GM23248 (cell line): ENCODE results near the gene MUC3A.

Experiments
- EZH2 ChIP-seq: fragments of 200-600 bp; sonication (generic); IDR thresholded peaks from 2 replicates; pipeline ENCODE4 v1.6.1; 2018; ENCODE audit warnings: antibody characterized with exemption, mild to moderate bottlenecking; ENCODE audit not compliant: insufficient read depth, poor library complexity, severe bottlenecking
- EZH2phosphoT487 ChIP-seq: fragments of 200-600 bp; sonication (generic); IDR thresholded peaks from 2 replicates; pipeline ENCODE4 v1.6.1; 2018; ENCODE audit warnings: antibody characterized with exemption, moderate library complexity, mild to moderate bottlenecking, low read depth; ENCODE audit not compliant: insufficient read depth

DNA sequence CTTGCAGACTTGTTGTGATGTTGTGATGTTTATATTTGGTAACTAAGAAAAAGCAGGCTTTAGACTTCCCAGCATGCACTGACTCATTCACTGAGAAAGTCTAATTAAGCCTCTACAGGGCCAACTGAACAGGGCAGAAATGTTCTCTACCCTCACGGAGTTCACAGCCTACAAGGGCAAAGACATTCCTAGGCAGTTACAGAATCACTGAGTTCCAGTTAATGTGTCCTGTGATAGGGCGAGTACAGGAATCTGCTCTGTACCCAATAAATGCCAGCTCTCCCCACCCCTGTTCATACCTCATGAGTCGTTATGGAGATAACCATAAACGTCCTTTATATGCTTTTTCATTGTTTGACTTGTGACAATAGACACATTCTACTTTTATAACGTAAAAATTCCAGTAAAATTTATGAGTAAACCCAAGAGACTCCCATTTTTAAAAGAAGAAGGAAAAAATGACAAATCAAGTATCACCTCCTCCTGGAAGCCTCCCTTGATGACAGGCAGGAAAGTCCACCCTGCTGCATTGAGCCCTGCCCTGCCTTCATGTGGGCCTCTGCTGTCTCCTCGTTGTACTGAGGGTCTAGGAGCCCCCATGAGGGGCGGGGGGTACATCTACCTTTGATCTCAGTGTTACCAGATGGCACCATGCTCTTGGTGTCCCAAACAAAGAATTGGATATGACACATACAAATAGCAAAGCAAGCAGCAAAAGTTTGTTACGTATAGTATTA, 34.3 kb downstream of the MUC3A start:
- no peak for TF ChIP-seq EZH2
- no peak for TF ChIP-seq EZH2phosphoT487
